Right lobe of liver (tissue), 6 donors: ENCODE results near the gene RAB31. TPM values are rescaled to one million over a fixed set of nuclear protein-coding genes. Genes with fewer than 3 reads are reported as not detected.
"Not testable (repeated sequence)": the region's sequence is repeated elsewhere in the genome, so short reads cannot be mapped to it uniquely, and the experiment has no call there.

Source experiments
- ATAC-seq, 4 donors: fragments of 200-7000 bp; cut with Tn5 transposase; one replicate each; pipeline ENCODE4 v1.9.1; 2020; ENCODE audit warnings: mild to moderate bottlenecking in 4 of 4, moderate library complexity in 4 of 4
- DNase-seq, 3 donors: peaks; one replicate each; pipeline ENCODE4 v3.0.0-alpha.2; 2020
- H3K27ac ChIP-seq, 3 donors: fragments of 200-600 bp; one replicate each; pipeline ENCODE4 v1.8.0; 2022
- H3K27me3 ChIP-seq, 2 donors: fragments of 200-600 bp; one replicate each; pipeline ENCODE4 v1.8.0; 2022
- H3K36me3 ChIP-seq, 4 donors: fragments of 200-600 bp; sonication (generic) in 1 of 4; one replicate each; pipeline versions ENCODE4 v1.5.1 to v1.8.0; 2017 to 2022; ENCODE audit warnings: control low read depth in 1 of 4
- H3K4me1 ChIP-seq, 4 donors: fragments of 200-600 bp; sonication (generic) in 1 of 4; one replicate each; pipeline versions ENCODE4 v1.5.1 to v1.8.0; 2017 to 2022; ENCODE audit warnings: control low read depth in 1 of 4
- H3K4me3 ChIP-seq, 3 donors: fragments of 200-600 bp; one replicate each; pipeline ENCODE4 v1.8.0; 2022
- H3K9me3 ChIP-seq, 4 donors: fragments of 200-600 bp; sonication (generic) in 1 of 4; one replicate each; pipeline versions ENCODE4 v1.5.1 to v1.8.0; 2017 to 2022; ENCODE audit warnings: control low read depth in 1 of 4
- POLR2A ChIP-seq: fragments of 450-650 bp; IDR thresholded peaks from one replicate; pipeline ENCODE4 v1.6.1; 2017; ENCODE audit warnings: antibody characterized with exemption, mild to moderate bottlenecking
- WGBS: methylation state at CpG from one replicate; pipeline ENCODE4 v1.1.6; 2018; ENCODE audit warnings: low coverage, low lambda C conversion rate; ENCODE audit not compliant: insufficient coverage; ENCODE audit errors: missing lambda C conversion rate; 5-methylcytosine and 5-hydroxymethylcytosine counted together
- intact Hi-C, 2 donors: fragments of 100-400 bp; cut with DNase I; formaldehyde crosslinking; loops; one replicate each; pipeline versions ENCODE4 v1.11.2 to v1.14.1; 2022
- total RNA-seq, 6 experiments: library from RNA; depleted of rRNA in 2 of 6; stranded (reverse); fragments of >200 nt in 2 of 6; fragmentation: NEBNext Ultra II Directional in 3 of 6; extraction: Animal tissue kit (Norgen Biotek cat#: 25700) in 3 of 6; gene quantifications; one replicate each; pipeline versions ENCODE4 v1.1.0 to v1.2.4, GENCODE V29; 2016 to 2023
- TF ChIP-seq, protein P1 (sequence below), 4 donors: fragments of 200-600 bp in 3 of 4; fragments of 450-650 bp in 1 of 4; IDR thresholded peaks; one replicate each; pipeline versions ENCODE4 v1.5.1 to v1.8.0; 2016 to 2022; ENCODE audit warnings: antibody characterized with exemption in 4 of 4, mild to moderate bottlenecking in 2 of 4
- donor health status: DM: no; HTN: yes; CAD: no.
- donor health status: DM: no; HTN: no; CAD: no.
- donor health status: DM: no; HTN: no; CAD: no.
- donor health status: DM: no; HTN: yes; CAD: no.
- donor health status: DM: no; HTN: yes; CAD: no.

The RAB31 gene
- total RNA-seq, 6 experiments from 2014 or later, result 3.0 to 14.3 (median 5.4) TPM

DNA sequence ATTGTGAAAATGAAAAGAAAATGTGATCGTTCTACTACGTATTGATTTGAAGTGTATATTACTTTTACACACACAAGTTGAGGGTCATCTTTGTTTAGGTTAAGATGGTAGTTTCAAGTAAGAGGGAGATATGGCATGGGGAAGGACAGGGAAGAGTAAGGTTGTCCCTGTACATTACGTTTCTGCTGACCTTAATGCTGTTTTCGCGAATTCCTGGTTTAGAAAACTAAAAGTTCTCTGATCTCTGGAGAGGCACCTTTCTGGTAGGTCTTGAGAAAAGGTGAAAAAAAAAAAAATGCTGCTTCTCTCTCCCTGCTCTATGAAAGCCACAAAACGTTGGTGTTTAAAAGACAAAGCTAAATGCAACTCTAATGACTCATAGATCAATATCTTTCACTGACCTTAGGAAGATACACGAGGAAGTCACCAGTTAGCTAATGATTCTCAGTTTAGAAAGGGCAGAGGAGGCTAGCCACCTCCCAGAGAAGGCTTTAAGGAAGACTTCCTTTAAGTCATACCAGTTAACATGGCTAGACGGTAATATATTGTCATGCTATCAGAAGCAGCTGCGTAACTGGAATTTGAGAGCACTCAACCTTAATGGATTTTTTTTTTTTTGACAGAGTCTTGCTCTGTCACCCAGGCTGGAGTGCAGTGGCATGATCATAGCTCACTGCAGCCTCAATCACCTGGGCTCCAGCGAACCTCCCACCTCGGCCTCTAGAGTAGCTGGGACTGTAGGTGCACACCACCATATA lies 190.9 kb downstream of the RAB31 start:
- Histone ChIP-seq H3K4me1 (peaks cover 0 to 8% (median 0%) of the 10 kb centered on the region in 4 donors), H3K36me3 (no peaks in the 10 kb centered on the region), H3K27ac (no peak overlapping the region), H3K4me3 (no peak overlapping the region), H3K9me3 (no peaks in the 10 kb centered on the region), H3K27me3 (no peaks in the 10 kb centered on the region)
- WGBS, result 55% methylated on average over 9 of the region's 11 CpGs
- intact Hi-C loops, result no loop called here
- DNase-seq, result no peak
- ATAC-seq, result peak; percentile 82 to 97 (median 91)
- TF ChIP-seq POLR2A, result no peak
- TF ChIP-seq, protein P1, sequence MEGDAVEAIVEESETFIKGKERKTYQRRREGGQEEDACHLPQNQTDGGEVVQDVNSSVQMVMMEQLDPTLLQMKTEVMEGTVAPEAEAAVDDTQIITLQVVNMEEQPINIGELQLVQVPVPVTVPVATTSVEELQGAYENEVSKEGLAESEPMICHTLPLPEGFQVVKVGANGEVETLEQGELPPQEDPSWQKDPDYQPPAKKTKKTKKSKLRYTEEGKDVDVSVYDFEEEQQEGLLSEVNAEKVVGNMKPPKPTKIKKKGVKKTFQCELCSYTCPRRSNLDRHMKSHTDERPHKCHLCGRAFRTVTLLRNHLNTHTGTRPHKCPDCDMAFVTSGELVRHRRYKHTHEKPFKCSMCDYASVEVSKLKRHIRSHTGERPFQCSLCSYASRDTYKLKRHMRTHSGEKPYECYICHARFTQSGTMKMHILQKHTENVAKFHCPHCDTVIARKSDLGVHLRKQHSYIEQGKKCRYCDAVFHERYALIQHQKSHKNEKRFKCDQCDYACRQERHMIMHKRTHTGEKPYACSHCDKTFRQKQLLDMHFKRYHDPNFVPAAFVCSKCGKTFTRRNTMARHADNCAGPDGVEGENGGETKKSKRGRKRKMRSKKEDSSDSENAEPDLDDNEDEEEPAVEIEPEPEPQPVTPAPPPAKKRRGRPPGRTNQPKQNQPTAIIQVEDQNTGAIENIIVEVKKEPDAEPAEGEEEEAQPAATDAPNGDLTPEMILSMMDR (IDR thresholded peaks at IDR 0.05), result no peak

DNA sequence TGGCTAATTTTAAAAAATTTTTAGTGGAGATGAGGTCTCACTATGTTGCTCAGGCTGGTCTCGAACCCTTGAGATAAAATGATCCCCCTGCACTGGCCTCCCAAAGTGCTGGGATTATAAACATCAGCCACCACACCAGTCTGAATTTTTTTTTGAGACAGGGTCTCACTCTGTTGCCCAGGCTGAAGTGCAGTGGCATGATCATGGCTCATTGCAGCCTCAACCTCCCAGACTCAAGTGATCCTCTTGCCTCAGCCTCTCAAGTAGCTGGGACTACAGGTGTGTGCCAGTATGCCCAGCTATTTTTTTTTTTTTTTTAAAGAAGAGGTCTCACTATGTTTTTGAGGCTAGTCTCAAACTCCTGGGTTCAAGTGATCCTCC lies 191.4 kb downstream of the RAB31 start:
- H3K4me1 ChIP-seq, H3K4me3 ChIP-seq, H3K36me3 ChIP-seq, H3K27me3 ChIP-seq, intact Hi-C loops, H3K9me3 ChIP-seq, DNase-seq, H3K27ac ChIP-seq, ATAC-seq: not testable (repeated sequence)
- no CpG with 5 or more reads among the region's 1 CpG for WGBS

DNA sequence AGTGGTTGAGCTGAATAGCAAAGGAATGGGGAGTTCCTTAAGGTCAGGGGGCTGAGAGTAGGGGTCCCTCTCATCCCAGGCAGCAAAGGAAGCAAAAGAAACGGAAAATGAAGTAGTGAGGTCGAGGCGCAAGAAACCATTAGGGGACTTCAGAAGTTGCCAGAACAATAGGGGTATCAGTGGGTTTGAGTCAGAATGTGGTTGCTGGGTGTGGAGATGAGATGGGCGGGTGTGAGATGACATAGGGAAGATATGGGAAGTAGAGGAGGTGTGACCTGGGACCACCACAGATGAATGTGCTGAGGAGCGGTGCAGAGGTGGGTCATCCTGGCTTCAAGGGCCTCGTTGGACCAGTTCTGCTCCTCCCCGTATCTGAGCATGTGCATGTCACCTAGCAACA lies 192.6 kb downstream of the RAB31 start:
- Histone ChIP-seq H3K27me3 (no peaks in the 10 kb centered on the region), H3K9me3 (no peaks in the 10 kb centered on the region), H3K36me3 (no peaks in the 10 kb centered on the region), H3K4me1 (peaks cover 0 to 8% (median 0%) of the 10 kb centered on the region in 4 donors), H3K27ac (no peak overlapping the region), H3K4me3 (no peak overlapping the region)
- 81% methylated on average over 6 of the region's 7 CpGs for WGBS
- ATAC-seq, result no peak
- TF ChIP-seq, protein P1 (IDR thresholded peaks at IDR 0.05), result no peak
- DNase-seq, result no peak
- intact Hi-C loops, result no loop called here

DNA sequence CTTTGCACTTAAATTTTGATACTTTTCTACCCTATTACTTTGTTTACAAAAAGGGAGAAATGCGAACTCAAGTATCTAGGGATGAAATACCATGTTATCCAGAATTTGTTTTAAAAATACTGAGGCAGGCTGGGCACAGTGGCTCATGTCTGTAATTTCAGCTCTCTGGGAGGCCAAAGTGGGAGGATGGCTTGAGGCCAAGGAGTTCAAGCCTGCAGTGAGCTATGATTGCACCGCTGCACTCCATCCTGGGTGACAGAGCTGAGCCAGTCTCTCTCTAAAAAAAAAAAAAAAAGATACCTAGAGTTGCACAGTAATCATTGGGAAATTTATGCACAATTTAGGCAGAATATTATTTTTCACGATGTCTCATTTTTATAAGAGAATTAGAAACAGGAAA lies 193.3 kb downstream of the RAB31 start:
- no peak for TF ChIP-seq POLR2A
- TF ChIP-seq, protein P1 (IDR thresholded peaks at IDR 0.05), result no peak
- H3K4me1 ChIP-seq, result peaks cover 0 to 8% (median 0%) of the 10 kb centered on the region in 4 donors
- 39% methylated on average over 3 of the region's 3 CpGs for WGBS
- H3K27ac ChIP-seq, result no peak overlapping the region
- H3K27me3 ChIP-seq, result no peaks in the 10 kb centered on the region
- ATAC-seq (no peak), DNase-seq (no peak)
- H3K4me3 ChIP-seq, result no peak overlapping the region
- H3K9me3 ChIP-seq, result no peaks in the 10 kb centered on the region
- intact Hi-C loops, result no loop called here
- no peaks in the 10 kb centered on the region for H3K36me3 ChIP-seq

DNA sequence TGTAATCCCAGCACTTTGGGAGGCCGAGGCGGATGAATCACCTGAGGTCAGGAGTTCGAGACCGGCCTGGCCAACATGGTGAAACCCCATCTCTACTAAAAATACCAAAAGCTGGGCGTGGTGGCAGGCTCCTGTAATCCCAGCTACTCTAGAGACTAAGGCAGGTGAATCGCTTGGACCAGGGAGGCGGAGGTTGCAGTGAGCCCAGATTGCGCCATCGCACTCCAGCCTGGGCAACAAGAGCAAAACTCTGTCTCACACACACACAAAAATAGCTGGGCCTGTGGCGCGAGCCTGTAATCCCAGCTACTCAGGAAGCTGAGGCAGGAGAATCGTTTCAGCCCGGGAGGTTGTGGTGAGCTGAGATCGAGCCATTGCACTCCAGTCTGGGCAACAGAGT lies 194.2 kb downstream of the RAB31 start:
- intact Hi-C loops, H3K4me3 ChIP-seq, DNase-seq, H3K9me3 ChIP-seq, H3K27ac ChIP-seq, H3K27me3 ChIP-seq, H3K4me1 ChIP-seq, H3K36me3 ChIP-seq, ATAC-seq: not testable (repeated sequence)
- WGBS, result 94% methylated on average over 7 of the region's 14 CpGs
